ENCODE data around the gene PREX1.
"Not testable (repeated sequence)": the region's sequence is repeated elsewhere in the genome, so short reads cannot be mapped to it uniquely, and the experiment has no call there.

PREX1 gene

DNA sequence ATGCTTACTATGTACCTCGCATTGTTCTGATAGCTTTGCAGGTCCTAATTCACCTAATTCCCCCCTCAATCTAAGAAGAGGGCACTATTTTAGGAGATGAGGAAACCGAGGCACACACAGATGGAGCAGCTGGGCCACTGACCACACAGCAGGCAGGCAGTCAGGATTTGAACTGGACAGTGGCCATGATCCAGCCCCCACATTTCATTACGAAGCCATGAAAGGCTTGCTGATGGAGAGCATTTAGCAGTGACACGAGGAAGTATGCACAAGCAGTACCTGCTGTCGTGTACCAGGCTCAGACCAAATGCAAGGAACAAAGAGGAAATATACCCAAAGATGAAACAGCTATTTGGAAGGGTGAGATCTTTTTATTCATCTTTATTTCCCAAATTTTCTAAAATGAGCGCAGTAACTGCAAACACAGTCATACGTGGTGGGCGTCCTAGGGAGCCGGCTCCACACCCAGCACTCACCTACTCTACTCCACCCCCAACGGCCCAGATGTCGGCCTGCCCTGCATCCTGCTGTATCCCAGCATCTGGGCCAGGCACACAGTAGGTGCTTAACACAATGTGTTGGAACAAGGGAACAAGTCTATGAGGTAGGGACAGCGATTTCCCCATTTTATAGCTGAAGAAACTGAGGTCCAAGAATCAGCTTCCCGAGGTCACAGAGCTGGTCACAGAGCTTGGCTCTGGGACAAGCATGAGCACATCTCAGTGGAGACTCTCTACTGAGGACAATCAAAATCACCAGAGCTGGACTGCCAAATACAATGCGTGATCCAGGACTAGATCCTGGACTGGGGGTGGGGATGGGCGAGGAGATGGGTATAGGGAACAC lies 15.0 kb downstream of the PREX1 start:
- Histone ChIP-seq H3K4me3 (ENCODE audit: severe bottlenecking) (no peak overlapping the region), H3K4me1 (ENCODE audit: insufficient read depth, poor library complexity, severe bottlenecking) (no peaks in the 10 kb centered on the region)

DNA sequence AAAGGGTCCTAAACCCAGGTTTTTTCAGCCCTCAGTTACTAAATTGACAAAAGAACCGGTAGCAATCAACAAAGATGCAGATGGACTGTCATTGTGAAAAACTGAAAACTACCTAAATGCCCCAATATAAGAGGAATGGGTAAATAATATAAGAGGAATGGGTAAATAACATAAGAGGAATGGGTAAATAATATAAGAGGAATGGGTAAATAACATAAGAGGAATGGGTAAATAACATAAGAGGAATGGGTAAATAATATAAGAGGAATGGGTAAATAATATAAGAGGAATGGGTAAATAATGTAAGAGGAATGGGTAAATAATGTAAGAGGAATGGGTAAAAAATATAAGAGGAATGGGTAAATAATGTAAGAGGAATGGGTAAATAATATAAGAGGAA lies 15.7 kb downstream of the PREX1 start:
- not testable (repeated sequence) for H3K27ac ChIP-seq (ENCODE audit: poor library complexity, severe bottlenecking); DNase-seq (ENCODE audit: low spot score); H3K27me3 ChIP-seq (ENCODE audit: insufficient read depth, poor library complexity, severe bottlenecking); H3K4me1 ChIP-seq (ENCODE audit: insufficient read depth, poor library complexity, severe bottlenecking); ATAC-seq (ENCODE audit: low read depth); H3K4me3 ChIP-seq (ENCODE audit: severe bottlenecking); H3K36me3 ChIP-seq (ENCODE audit: low read depth); H3K9me3 ChIP-seq (ENCODE audit: severe bottlenecking)

More for the DNA sequence above, 15.0 kb downstream of the PREX1 start:
- Histone ChIP-seq H3K9me3 (ENCODE audit: severe bottlenecking) (no peaks in the 10 kb centered on the region), H3K36me3 (ENCODE audit: low read depth) (no peaks in the 10 kb centered on the region), H3K27ac (ENCODE audit: poor library complexity, severe bottlenecking) (no peak overlapping the region), H3K27me3 (ENCODE audit: insufficient read depth, poor library complexity, severe bottlenecking) (no peaks in the 10 kb centered on the region)
- no peak for ATAC-seq (ENCODE audit: low read depth)
- no peak for DNase-seq (ENCODE audit: low spot score)
- TF ChIP-seq, protein P1, sequence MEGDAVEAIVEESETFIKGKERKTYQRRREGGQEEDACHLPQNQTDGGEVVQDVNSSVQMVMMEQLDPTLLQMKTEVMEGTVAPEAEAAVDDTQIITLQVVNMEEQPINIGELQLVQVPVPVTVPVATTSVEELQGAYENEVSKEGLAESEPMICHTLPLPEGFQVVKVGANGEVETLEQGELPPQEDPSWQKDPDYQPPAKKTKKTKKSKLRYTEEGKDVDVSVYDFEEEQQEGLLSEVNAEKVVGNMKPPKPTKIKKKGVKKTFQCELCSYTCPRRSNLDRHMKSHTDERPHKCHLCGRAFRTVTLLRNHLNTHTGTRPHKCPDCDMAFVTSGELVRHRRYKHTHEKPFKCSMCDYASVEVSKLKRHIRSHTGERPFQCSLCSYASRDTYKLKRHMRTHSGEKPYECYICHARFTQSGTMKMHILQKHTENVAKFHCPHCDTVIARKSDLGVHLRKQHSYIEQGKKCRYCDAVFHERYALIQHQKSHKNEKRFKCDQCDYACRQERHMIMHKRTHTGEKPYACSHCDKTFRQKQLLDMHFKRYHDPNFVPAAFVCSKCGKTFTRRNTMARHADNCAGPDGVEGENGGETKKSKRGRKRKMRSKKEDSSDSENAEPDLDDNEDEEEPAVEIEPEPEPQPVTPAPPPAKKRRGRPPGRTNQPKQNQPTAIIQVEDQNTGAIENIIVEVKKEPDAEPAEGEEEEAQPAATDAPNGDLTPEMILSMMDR (IDR thresholded peaks at IDR 0.05; ENCODE audit: poor library complexity, severe bottlenecking), result no peak

GRCh38 chr20:48809673-48810072 lies 18.1 kb downstream of the PREX1 start:
- Histone ChIP-seq H3K27ac (ENCODE audit: poor library complexity, severe bottlenecking) (no peak overlapping the region), H3K36me3 (ENCODE audit: low read depth) (no peaks in the 10 kb centered on the region), H3K4me3 (ENCODE audit: severe bottlenecking) (no peak overlapping the region), H3K9me3 (ENCODE audit: severe bottlenecking) (peaks cover 7% of the 10 kb centered on the region), H3K4me1 (ENCODE audit: insufficient read depth, poor library complexity, severe bottlenecking) (no peaks in the 10 kb centered on the region), H3K27me3 (ENCODE audit: insufficient read depth, poor library complexity, severe bottlenecking) (no peaks in the 10 kb centered on the region)
- TF ChIP-seq, protein P1 (IDR thresholded peaks at IDR 0.05; ENCODE audit: poor library complexity, severe bottlenecking), result no peak
- ATAC-seq (ENCODE audit: low read depth) (no peak), DNase-seq (ENCODE audit: low spot score) (no peak)

- TF ChIP-seq, protein P1 (IDR thresholded peaks at IDR 0.05; ENCODE audit: poor library complexity, severe bottlenecking), result no peak
- H3K4me3 ChIP-seq (ENCODE audit: severe bottlenecking), result no peak overlapping the region
- DNase-seq (ENCODE audit: low spot score), result no peak
Observed at GRCh38 chr20:48808382-48809034, 19.3 kb downstream of the PREX1 start.

DNA sequence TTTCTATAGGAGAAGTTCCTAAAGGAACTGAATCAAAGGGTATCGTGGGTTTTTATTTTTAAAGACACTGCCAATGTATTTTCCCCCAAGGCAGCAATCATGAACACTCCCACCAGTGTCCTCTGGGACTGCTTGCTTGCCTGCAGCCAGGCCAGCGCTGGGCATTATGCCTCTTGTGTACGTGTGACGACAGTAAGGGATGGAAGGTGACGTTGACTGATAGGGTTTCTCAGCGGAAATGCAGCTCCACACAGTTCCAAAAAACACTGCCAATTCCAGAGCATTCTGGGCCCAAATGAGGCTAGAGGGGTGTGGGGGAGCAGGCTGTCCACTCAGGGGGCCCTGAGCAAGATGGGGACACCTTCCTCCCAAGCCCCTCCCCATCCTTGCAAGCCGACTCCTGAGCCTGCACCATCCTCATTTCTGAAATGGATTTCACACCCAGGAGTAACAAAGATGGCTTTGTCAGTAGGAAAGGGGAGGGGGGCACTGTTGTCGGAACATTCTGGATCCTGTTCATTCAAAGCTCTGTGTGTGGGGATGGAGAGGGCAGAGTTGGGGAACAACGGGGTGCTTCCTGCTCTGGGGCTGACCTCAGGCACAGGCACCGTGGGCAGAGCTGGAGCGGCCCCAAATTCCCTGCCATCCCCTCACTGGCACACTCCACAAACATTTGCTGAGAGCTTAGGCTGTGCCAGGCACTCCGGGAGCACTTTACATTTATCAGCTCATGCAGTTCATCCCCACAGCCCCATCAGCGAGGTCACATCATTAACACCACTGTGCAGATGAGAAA lies 20.0 kb downstream of the PREX1 start:
- H3K27ac ChIP-seq (ENCODE audit: poor library complexity, severe bottlenecking), result no peak overlapping the region
- no peak for ATAC-seq (ENCODE audit: low read depth)
- no peaks in the 10 kb centered on the region for H3K27me3 ChIP-seq (ENCODE audit: insufficient read depth, poor library complexity, severe bottlenecking)
- TF ChIP-seq, protein P1 (IDR thresholded peaks at IDR 0.05; ENCODE audit: poor library complexity, severe bottlenecking), result no peak
- no peak overlapping the region for H3K4me3 ChIP-seq (ENCODE audit: severe bottlenecking)
- no peak for DNase-seq (ENCODE audit: low spot score)
- H3K4me1 ChIP-seq (ENCODE audit: insufficient read depth, poor library complexity, severe bottlenecking), result no peaks in the 10 kb centered on the region
- no peaks in the 10 kb centered on the region for H3K36me3 ChIP-seq (ENCODE audit: low read depth)
- H3K9me3 ChIP-seq (ENCODE audit: severe bottlenecking), result peaks cover 7% of the 10 kb centered on the region

More at GRCh38 chr20:48808382-48809034, 19.3 kb downstream of the PREX1 start:
- H3K36me3 ChIP-seq (ENCODE audit: low read depth), result no peaks in the 10 kb centered on the region
- no peak overlapping the region for H3K27ac ChIP-seq (ENCODE audit: poor library complexity, severe bottlenecking)
- no peaks in the 10 kb centered on the region for H3K27me3 ChIP-seq (ENCODE audit: insufficient read depth, poor library complexity, severe bottlenecking)
- ATAC-seq (ENCODE audit: low read depth), result no peak
- no peaks in the 10 kb centered on the region for H3K4me1 ChIP-seq (ENCODE audit: insufficient read depth, poor library complexity, severe bottlenecking)
- H3K9me3 ChIP-seq (ENCODE audit: severe bottlenecking), result peaks cover 7% of the 10 kb centered on the region
